SU-DHL-6 (cell line): ENCODE data around the gene FPGS.

Experiments
- H2AFZ ChIP-seq: fragments of 200-600 bp; sonication (generic); 2 replicates; pipeline ENCODE4 v1.6.1; 2014; ENCODE audit warnings: low read depth, mild to moderate bottlenecking, moderate library complexity, mixed read lengths, antibody characterized with exemption, low read length; ENCODE audit not compliant: severe bottlenecking
- H3F3A ChIP-seq: fragments of 200-600 bp; shearing (Covaris generic); 2 replicates; pipeline ENCODE4 v1.6.0; 2016; ENCODE audit warnings: antibody characterized with exemption, mild to moderate bottlenecking; ENCODE audit not compliant: insufficient read depth
- H3K27ac ChIP-seq: fragments of 200-600 bp; sonication (generic); 2 replicates; pipeline ENCODE4 v1.5.1; 2016; ENCODE audit warnings: low read depth, mild to moderate bottlenecking, low read length, moderate library complexity, mixed read lengths
- H3K27me3 ChIP-seq: fragments of 200-600 bp; sonication (generic), shearing (Covaris generic); 2 replicates; pipeline ENCODE4 v1.6.0; 2014; ENCODE audit warnings: mild to moderate bottlenecking, low read length
- H3K36me3 ChIP-seq: fragments of 200-600 bp; sonication (generic); 2 replicates; pipeline ENCODE4 v1.6.1; 2014; ENCODE audit warnings: mild to moderate bottlenecking, low read length, mixed read lengths
- H3K4me2 ChIP-seq: fragments of 300-600, 200-600 bp; shearing (Covaris generic), sonication (generic); 2 replicates; pipeline ENCODE4 v1.6.0; 2014; ENCODE audit warnings: low read length, low read depth, mild to moderate bottlenecking; ENCODE audit not compliant: poor library complexity, severe bottlenecking
- H3K4me3 ChIP-seq: fragments of 200-600 bp; sonication (generic); 2 replicates; pipeline ENCODE4 v1.5.1; 2014; ENCODE audit warnings: antibody characterized with exemption, low read length, mild to moderate bottlenecking, mixed read lengths; ENCODE audit not compliant: insufficient read depth, poor library complexity, severe bottlenecking
- H3K79me2 ChIP-seq: fragments of 200-600 bp; sonication (generic); 2 replicates; pipeline ENCODE4 v1.6.1; 2014; ENCODE audit warnings: mild to moderate bottlenecking, low read length, moderate library complexity; ENCODE audit not compliant: insufficient read depth
- H3K9ac ChIP-seq: fragments of 200-600 bp; sonication (generic); 2 replicates; pipeline ENCODE4 v1.7.0; 2014; ENCODE audit warnings: mild to moderate bottlenecking, low read length
- H3K9me2 ChIP-seq: fragments of 200-600 bp; sonication (generic); replicated peaks from 2 replicates; pipeline ENCODE4 v1.6.1; 2014; ENCODE audit warnings: low read length; ENCODE audit not compliant: insufficient read depth
- H3K9me3 ChIP-seq: fragments of 200-600 bp; sonication (generic); 2 replicates; pipeline ENCODE4 v1.6.1; 2014; ENCODE audit warnings: low read length, mixed read lengths; ENCODE audit not compliant: insufficient read depth
- H4K20me1 ChIP-seq: fragments of 200-600 bp; sonication (generic); 2 replicates; pipeline ENCODE4 v1.6.1; 2014; ENCODE audit warnings: low read depth, mild to moderate bottlenecking, antibody characterized with exemption, low read length, moderate library complexity, mixed read lengths
- EZH2phosphoT487 ChIP-seq: fragments of 200-600 bp; sonication (generic), shearing (Covaris generic); conservative IDR thresholded peaks from 2 replicates; pipeline ENCODE4 v1.6.1; 2018; ENCODE audit warnings: mild to moderate bottlenecking, antibody characterized with exemption, low read length, moderate library complexity, mixed read lengths
- TF ChIP-seq, protein P1 (sequence below): fragments of 200-600 bp; sonication (generic); IDR thresholded peaks from one replicate; pipeline ENCODE4 v1.5.1; 2017; ENCODE audit warnings: antibody characterized with exemption, mild to moderate bottlenecking, low read length, moderate library complexity; ENCODE audit not compliant: insufficient read depth, poor library complexity, severe bottlenecking

FPGS gene

DNA sequence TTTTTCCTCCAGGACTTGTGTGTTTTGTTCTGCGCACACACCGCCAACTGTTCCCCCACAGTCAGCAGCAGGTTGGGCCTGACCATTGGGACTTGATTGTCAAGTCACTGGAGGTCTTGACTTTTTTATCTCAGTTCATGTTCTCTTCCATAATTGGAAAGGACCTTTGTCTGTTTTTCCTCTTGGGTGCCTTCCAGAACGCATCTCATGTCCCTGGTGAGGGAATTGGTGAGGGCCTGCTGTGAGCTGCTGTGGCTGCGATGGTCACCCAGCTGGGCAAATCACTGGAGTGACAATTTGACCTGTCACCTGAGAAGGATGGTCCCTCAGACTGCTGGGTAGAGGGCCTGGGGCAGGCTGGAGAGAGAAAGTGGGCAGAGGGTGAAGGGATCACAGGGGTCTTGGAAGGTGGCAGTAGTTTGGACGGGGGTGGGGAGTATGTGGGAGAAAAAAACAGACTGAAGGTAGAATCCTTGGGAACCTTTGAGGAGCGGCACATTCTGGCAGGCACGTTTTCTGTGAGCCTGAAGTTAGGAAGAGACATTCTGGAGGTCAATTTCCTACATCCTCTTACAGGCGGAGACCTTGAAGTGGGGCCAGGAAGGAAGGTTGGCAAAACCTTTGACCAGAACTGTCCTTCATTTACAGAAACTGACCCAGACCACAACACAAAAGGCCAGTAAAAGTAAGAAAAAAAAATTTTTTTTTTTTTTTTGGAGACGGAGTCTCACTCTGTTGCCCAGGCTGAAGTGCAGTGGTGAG is 12.4 kb upstream of the FPGS start:
- Histone ChIP-seq H3K9ac (no peak overlapping the region), H3K36me3 (peaks cover 25% of the 10 kb centered on the region; the same call in 1 of the 2 replicates)

DNA sequence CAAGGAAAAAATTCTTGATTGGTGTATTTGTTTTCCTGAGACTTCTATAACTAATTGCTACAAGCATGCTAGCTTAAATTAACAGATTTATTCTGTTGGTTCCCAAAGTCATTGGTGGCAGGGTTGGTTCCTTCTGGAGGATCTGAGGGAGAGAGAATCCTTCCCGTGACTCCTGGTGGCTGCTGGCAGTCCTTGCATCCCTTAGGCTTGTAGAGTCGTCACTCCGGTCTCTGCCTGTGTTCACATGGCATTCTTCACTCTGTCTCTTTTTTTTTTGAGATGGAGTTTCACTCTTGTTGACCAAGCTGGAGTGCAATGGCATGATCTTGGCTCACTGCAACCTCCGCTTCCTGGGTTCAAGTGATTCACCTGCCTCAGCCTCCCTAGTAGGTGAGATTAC is 11.6 kb upstream of the FPGS start:
- no peaks in the 10 kb centered on the region for H3K27me3 ChIP-seq
- H4K20me1 ChIP-seq, result peaks cover 22% of the 10 kb centered on the region; the same call in 1 of the 2 replicates
- no peak overlapping the region for H3K4me2 ChIP-seq
- no peaks in the 10 kb centered on the region for H3K9me2 ChIP-seq
- H3K36me3 ChIP-seq, result peaks cover 25% of the 10 kb centered on the region; the same call in 1 of the 2 replicates
- no peak overlapping the region for H3K27ac ChIP-seq
- H3F3A ChIP-seq, result peaks cover 15% of the 10 kb centered on the region
- TF ChIP-seq EZH2phosphoT487, result no peak
- TF ChIP-seq, protein P1, sequence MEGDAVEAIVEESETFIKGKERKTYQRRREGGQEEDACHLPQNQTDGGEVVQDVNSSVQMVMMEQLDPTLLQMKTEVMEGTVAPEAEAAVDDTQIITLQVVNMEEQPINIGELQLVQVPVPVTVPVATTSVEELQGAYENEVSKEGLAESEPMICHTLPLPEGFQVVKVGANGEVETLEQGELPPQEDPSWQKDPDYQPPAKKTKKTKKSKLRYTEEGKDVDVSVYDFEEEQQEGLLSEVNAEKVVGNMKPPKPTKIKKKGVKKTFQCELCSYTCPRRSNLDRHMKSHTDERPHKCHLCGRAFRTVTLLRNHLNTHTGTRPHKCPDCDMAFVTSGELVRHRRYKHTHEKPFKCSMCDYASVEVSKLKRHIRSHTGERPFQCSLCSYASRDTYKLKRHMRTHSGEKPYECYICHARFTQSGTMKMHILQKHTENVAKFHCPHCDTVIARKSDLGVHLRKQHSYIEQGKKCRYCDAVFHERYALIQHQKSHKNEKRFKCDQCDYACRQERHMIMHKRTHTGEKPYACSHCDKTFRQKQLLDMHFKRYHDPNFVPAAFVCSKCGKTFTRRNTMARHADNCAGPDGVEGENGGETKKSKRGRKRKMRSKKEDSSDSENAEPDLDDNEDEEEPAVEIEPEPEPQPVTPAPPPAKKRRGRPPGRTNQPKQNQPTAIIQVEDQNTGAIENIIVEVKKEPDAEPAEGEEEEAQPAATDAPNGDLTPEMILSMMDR, result no peak
- H3K4me3 ChIP-seq, result no peak overlapping the region
- peaks cover 44% of the 10 kb centered on the region for H3K79me2 ChIP-seq
- no peak overlapping the region for H2AFZ ChIP-seq
- H3K9me3 ChIP-seq, result no peaks in the 10 kb centered on the region
- no peak overlapping the region for H3K9ac ChIP-seq

More for the DNA sequence above, 12.4 kb upstream of the FPGS start:
- no peak overlapping the region for H3K27ac ChIP-seq
- peaks cover 22% of the 10 kb centered on the region; the same call in 1 of the 2 replicates for H4K20me1 ChIP-seq
- no peak overlapping the region for H3K4me3 ChIP-seq
- H3K9me2 ChIP-seq, result no peaks in the 10 kb centered on the region
- no peaks in the 10 kb centered on the region for H3K9me3 ChIP-seq
- no peaks in the 10 kb centered on the region for H3K27me3 ChIP-seq
- no peak overlapping the region for H3K4me2 ChIP-seq
- peaks cover 46% of the 10 kb centered on the region for H3K79me2 ChIP-seq
- peaks cover 10% of the 10 kb centered on the region for H3F3A ChIP-seq
- no peak for TF ChIP-seq EZH2phosphoT487
- TF ChIP-seq, protein P1, result no peak
- H2AFZ ChIP-seq, result no peak overlapping the region

DNA sequence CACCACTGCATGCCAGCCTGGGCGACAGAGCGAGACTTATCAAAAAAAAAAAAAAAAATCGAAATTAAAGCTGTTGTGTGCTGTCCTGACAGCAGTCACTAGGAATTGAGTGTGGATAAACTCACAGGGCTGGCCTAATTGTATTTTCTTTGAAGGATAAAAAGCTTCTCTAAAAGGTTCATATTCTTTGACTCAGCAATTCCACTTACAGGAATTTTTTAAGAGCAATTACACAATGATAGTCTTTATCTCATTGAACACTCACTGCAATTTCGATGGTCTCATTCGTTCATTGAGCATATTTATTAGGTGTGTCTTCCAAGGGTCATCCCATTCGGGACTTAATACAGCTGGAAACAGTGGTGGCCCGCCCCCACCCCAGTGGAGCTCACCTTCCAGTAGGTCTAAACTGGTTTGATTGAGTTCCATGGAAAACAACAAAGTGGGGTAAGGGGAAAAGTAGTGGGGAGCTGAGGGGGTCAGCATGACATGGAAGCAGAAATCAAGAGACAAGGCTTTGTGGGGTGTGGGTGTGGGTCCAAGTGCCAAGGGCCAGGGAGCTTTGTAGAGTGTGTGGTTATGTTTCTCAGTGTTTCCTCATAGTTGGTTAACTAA is 10.2 kb upstream of the FPGS start:
- Histone ChIP-seq H3K4me2 (no peak overlapping the region), H3K9me3 (no peaks in the 10 kb centered on the region), H3K79me2 (peaks cover 29% of the 10 kb centered on the region), H3K9me2 (no peaks in the 10 kb centered on the region), H3F3A (peaks cover 22% of the 10 kb centered on the region), H3K36me3 (peaks cover 18% of the 10 kb centered on the region; the same call in 1 of the 2 replicates), H2AFZ (no peak overlapping the region), H4K20me1 (peaks cover 12% of the 10 kb centered on the region; the same call in 1 of the 2 replicates), H3K27me3 (no peaks in the 10 kb centered on the region), H3K4me3 (no peak overlapping the region), H3K27ac (no peak overlapping the region), H3K9ac (no peak overlapping the region)
- TF ChIP-seq, protein P1, result no peak
- TF ChIP-seq EZH2phosphoT487, result no peak
